ACHN (cell line): ENCODE data around the gene CCDC127.

Experiments
- DNase-seq: peaks from one replicate; pipeline ENCODE4 v3.0.0-alpha.2; 2015
- in situ Hi-C: cut with HindIII; loops from 2 replicates; pipeline ENCODE4 v1.10.0; 2017; ENCODE audit warnings: low sequenced_read_pairs, low pct_ligation_motif_present, low pct_unique_long_range_greater_than_20kb

CCDC127 gene

DNA sequence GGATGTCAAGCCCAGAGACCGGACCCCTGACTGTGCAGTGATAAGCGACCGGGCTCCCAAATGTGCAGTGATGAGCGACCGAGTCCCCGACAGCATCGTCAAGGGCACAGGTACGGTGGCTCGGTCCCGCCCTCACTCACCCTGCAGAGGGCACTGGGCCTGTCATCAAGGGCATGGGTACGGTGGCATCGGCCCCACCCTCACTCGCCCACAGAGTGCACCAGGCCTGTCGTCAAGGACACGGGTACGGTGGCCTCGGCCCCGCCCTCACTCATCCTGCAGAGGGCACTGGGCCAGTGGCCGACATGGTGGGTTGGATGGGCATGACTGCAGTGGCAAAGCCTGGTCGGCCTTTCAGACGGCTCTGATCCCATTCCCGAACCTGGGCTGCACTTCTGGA lies 36.4 kb downstream of the CCDC127 start:
- DNase-seq = no peak
- in situ Hi-C loops = no loop called here

DNA sequence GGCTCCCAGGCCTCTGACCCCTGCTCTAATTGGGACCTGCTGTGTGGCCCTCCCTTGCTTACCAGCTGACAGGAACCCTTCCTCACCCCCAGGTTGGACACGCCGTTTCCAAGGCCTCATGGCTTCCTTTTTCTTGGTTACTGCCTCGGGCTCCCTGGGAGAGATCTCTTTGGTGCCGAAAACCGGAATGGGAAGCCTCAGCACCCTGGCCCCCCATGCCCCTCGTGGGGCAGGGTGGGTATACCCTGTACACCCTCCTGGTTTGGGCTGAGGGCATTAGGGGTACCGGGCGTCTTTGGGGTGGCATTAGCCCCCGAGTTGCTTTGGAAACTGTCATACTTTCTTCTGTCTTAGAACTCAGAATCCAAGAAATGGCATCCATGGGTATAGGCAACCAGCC lies 36.8 kb downstream of the CCDC127 start:
- in situ Hi-C loops = no loop called here
- DNase-seq = no peak

DNA sequence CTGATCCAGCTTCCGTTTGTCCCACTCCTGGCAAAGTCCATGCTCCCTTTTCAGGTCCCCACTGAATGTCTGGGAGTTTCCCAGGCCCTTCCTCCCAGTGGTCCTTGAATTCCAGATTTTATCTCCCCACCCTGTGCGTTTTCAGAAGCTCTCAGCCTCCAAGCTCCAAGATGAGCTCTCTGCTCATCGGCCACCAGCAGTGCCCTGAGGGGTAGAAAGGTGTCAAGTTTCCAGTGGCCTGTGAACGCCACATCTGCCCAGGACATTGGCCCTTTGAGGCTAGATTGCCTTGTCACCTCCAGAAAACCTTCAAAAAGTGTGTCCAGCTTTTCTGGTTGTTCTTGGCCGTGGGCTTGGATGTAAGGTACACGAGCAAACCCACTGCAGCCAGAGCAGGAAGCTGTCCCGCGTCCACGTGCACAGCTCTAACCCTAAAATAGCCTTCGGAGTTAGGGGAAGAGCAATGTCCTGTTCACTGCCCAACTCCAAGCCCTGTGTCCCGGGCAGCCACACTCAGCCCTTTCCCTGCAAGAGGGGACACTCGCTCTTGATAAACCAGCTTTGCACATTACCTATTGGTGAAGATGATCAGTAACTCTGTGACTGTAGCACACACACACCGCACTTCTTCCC lies 37.6 kb downstream of the CCDC127 start:
- in situ Hi-C loops = no loop called here
- no peak for DNase-seq

DNA sequence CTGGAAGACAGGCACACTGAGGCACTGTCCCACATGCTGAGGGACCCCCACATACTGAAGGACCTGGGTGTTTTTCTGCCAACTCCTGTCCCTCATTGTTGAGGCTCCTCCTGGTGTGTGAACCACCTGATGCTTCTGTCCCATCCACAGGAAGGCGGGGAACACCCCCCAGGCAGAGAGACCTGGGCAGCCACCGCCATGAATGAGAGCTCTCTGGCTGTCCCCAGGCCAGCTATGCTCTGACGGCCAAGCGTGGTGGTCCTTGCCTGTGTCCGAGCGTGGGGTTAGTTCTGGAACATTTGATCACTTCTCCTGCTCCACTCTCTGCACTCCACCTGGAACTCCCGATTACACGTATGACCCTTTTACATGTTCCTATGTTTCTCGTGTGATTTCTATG lies 38.6 kb downstream of the CCDC127 start:
- in situ Hi-C loops = no loop called here
- DNase-seq = no peak

DNA sequence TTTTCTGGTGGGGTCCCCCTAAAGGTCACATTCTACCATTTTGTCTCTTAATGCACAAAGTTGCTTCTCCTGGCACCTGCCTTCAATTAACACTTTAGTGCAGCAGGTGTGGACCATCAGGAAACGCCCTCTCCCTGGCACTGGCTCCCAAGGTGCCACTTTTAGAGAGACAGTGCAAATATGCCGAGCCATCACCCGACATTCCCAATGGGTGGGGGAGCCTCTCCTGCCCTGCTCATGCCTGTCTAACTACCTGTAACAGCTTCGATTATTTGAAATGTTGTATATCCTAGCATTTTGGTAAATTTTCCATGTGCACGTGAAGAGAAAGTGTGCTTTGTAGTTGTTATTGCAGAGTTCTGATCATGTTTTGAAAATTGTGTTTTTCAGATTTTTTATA lies 39.8 kb downstream of the CCDC127 start:
- in situ Hi-C loops = no loop called here
- no peak for DNase-seq

DNA sequence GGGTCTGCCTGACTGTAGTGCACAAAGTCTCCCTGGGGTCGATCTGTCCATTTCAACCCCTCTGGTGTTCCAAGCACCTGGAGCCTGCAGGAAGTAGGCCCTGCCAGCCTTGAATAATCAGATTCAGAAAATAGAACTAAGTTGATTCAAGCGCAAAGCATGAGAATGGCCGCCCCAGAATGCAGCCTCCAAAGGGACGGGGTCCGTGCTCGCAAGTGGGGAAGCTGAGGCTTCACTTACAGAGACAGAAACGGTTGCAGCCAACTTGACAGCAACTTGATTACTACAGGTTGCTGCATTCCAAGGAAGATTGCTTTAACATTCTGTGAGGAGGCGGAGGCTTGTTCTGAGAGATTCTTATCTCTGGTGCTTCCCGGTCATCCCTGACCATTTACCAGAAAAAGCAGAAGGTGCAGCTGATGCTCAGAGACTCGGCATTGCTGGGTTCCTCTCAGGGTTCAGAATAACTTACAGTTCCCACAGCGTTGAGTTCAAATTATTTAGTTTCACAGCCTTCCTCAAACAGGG lies 41.6 kb downstream of the CCDC127 start:
- in situ Hi-C loops = no loop called here
- no peak for DNase-seq

DNA sequence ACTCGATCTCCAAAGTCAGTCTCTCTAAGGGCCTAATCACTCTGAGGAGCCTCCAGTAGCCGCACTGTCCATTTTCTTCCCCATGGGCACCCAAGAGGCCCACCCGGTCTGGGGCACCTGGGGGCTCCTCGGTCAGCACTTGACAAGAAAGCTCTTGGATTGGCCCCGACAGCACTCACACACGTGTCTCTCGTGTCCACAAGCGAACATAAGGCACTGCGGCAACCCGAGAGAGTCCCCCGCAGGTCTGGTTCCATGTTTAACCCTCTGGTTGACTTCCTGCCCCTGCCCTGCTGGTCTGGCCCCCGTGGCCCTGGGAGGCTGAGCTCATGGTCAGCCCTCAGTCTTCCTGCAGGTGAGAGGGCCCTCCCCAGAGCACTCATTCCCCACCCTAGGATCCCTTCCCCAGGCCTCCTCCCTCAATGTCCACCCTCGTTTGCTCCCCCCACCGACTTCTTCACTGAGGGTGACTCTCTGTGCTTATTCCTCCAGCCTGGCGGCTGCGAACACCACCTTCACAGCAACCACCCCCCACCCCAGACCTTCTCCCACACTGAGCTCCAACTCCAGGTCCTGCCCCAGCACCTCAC lies 43.0 kb downstream of the CCDC127 start:
- in situ Hi-C loops = no loop called here
- no peak for DNase-seq

DNA sequence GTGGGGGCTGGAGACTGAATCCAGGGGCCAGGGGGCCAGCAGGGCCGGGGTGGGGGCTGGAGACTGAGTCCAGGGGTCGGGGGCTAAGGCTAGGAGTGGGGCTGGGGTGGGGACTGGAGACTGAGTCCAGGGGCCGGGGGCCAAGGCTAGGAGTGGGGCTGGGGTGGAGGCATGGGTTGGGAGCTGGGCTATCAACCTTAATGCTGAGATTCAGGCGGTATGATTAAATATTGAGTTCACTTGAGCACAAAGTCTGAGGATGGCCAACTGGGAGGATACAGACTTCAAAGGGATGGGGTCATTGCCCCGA lies 43.7 kb downstream of the CCDC127 start:
- in situ Hi-C loops = no loop called here
- DNase-seq = no peak

DNA sequence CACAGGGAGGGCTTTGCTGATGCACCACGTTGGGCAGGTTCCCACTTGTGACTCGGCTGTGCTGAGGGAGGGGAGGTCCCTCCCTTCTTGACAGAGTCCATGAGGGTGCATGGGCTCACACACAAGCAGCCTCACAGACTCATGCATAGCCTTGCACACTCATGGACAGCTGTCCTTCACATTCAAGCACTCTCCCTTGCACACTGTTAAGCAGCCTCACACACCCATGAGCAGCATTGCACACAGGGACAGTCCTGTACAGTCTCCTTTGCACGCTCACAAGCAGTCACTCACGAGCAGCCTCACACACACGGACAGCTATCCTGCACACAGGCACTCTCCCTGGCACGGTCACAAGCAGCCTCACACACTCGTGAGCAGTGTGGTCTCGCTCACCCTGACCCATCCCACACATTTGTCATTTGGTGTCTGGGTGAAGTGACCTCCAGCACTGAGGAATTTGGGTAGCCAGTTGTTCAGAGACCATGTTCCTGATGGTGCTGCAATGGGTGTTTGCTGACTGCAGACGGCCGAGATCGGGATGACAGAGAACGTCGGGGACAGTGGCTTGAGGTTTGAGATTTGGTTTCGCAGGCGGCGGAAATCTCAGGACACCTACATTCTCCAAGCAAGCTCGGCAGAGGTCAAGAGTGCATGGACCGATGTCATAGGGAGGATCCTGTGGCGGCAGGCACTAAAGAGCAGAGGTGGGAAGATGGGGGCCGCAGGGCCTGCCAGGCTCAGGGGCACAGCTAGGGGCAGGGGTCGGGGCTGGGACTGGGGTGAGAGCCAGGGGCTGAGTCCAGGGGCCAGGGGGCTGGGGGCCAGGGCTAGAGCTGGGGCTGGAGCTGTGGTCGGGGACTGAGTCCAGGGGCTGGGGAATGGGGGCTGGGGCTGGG lies 44.3 kb downstream of the CCDC127 start:
- in situ Hi-C loops = no loop called here
- DNase-seq = no peak

DNA sequence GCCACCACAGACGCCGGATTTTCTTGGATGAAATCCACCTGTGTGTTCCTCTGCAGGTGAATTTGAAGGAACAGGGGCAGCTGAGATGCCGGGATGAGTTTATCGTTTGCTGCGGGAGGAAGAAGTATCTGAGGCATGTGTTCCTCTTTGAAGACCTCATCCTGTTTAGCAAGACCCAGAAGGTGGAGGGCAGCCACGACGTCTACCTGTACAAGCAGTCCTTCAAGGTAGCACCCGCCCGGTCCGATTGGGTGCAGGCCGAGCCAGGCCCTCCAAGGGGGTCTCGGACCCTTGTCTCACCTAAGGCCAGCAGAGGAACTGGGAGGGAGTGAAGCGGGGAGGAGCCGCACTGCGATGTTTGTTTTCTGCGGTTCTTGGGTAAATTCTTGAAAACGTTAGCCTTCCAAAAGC lies 45.1 kb downstream of the CCDC127 start:
- in situ Hi-C loops = no loop called here
- no peak for DNase-seq

DNA sequence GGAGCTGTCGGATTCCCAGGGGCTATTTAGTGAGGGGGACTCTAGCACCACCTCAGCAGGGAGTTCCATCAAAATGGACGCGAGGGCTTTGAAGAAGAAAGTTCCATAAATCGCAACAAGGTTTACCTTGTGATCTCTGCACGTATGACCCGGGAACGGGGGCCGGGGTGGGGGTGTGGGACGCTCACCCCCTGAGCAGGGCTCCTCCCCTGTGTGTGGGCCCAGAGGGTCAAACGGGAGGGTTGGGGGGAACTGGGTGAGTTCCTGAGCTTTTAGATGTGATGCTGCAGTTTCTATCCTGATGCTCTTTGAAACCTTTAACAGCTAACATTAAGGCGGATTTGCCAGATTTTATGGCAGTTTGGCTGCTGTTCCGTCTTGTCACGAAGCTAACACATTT lies 45.5 kb downstream of the CCDC127 start:
- DNase-seq = no peak
- in situ Hi-C loops = no loop called here

DNA sequence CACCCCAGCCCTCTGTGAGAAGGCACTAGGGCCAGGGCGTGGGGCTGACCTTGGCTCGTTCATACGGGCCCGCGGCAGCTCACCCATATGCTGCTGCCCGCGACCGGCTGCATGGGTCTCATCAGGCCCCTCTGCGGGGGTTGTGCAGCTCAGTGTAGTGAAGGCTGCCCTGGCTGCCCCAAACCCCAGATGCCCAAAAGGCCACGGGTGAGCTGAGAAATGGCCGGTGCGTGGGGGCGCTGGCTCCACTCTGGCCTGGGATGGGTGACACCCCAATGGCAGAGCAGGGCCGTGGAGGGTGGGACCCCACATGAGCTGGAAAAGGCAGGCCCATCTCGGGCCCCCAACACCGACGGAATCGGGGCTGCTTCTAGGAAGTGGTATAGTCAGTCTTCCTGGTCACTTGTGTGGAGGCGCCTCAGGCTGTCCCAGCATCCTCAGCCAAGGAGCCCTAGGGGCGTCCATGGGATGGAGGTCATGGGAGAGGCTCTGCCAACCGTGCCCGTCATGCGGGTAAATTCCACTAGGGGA lies 46.1 kb downstream of the CCDC127 start:
- in situ Hi-C loops = no loop called here
- no peak for DNase-seq

DNA sequence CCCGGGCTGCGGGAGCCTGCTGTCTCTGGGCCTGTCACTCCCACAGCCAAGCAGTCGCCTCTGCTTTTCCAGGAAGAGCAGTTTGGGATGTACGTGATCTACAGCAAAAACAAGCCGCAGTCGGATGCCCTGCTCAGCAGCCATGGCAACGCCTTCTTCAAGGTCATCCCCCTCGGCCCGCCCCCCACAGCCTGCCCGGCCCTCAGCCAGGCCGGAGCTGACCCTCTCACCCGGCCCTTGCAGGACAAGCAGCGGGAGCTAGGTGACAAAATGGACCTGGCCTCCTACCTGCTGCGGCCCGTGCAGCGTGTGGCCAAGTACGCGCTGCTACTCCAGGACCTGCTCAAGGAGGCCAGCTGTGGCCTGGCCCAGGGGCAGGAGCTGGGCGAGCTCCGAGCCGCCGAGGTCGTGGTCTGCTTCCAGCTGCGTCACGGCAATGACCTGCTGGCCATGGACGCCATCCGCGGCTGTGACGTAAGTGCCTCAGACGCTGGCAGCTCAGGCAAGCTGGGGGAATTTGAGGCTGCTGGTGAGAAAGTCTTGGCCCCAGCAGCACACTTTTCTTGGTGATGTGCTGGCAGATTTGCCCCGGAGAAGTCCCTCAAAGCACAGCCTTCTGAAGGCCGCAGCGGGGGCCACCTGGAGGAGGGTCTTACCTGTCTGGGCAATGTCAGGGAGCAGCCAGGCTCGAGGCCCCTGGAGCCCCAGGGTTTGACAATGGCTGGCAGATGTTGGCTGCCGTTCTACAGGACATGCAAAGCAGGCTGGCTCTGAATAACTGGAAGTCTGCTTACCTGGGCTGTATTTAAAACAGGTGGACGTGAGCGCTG lies 46.8 kb downstream of the CCDC127 start:
- DNase-seq = no peak
- in situ Hi-C loops = no loop called here

DNA sequence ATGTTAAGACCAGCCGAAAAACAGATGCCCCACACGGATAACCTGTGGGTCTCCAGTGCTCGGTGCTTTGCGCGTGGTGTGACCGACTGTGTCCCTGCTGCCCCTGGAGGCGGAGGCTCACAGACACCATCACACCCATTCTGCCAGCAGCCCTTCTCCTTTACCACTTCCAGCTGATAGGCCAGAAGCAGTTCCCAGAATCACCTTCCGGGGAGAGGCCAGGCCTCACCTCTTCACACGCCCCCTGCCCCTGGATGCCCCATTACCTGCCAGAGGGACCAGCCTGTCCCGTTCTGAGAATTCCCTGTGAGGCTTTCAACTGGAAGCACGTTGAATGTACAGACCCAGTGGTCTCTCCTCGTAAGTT lies 48.2 kb downstream of the CCDC127 start:
- DNase-seq = no peak
- in situ Hi-C loops = no loop called here

DNA sequence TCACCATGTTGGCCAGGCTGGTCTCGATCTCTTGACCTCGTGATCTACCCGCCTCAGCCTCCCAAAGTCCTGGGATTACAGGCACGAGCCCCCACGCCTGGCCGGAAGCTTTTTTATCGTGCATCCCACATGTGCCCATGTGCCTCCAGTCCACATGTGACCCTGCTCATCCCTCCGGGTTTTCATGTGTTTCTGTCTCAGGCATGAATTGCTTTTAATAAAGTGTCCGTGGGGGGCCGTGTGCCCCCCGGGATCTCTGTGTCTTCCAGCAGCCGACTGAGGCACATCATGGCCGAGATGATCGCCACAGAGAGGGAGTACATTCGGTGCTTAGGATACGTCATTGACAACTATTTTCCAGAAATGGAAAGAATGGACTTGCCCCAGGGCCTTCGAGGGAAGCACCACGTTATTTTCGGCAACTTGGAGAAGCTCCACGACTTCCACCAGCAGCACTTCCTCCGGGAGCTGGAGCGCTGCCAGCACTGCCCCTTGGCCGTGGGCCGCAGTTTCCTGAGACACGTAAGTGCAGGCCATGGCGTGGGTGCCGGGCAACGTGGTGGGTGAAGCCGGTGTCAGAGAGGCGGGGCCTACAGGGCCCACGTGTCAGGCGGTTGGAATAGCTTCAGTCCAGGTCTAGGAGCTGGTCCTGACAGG lies 48.8 kb downstream of the CCDC127 start:
- DNase-seq = no peak
- in situ Hi-C loops = no loop called here

DNA sequence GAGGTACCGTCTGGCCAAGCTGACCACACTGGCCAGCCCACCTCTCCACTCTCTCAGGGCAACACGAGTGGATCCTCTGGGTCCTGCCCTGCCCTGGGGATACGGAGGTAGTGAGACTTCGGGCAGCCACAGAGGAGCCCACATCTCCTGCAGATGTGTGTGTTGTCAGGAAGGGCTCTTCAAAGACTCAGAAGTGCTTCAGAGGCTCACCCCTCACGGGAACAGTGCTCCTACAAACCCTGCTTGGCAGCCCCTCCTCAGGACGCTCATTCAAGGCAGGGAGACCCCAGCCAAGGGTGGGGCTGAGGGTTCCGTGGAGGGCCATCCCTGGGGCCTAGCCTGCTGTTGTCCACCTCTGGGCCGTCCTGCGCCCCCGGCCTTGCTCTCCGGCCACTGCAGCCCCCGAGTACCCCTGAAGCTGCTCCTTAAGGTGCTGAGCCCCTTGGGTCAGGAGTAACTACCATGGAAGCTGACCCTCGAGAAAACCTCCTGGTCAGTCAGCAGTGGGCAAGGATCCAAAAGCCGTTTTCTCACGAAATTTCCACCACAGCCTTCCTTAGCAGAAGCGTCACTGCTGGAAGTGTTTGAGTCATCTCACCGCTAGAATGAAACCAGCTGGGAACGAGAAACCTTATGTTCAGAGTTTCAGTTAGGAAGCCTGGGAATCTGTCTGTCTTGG lies 49.8 kb downstream of the CCDC127 start:
- in situ Hi-C loops = no loop called here
- peak; percentile 88 for DNase-seq

DNA sequence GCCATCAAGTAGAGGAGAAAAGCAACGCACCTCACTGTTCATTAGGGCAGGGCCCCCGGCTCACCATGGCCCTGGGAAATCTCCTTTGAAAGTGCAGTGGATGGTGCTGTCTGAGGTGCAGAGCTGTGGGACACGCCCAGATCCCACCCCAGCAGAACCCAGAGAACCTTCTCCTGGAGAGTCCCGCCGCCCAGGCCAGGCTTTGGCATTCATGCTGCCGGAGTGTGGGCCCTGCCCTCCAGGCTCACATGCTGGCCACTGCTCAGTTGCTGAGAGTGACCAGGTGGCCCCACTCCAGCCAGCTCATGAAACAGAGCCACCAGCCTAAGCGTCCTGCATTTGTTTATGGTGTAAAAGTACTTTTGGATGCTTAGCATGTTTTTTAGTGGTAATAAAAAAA lies 50.4 kb downstream of the CCDC127 start:
- in situ Hi-C loops = no loop called here
- DNase-seq = no peak
